H1 (cell line): ENCODE measurements around the gene PDZD2.
"Not testable (repeated sequence)": the region's sequence is repeated elsewhere in the genome, so short reads cannot be mapped to it uniquely, and the experiment has no call there.

Source experiments
- CHD1 ChIP-seq: IDR thresholded peaks from 2 replicates; pipeline ENCODE4 v1.6.1; 2012; ENCODE audit warnings: low read depth, low read length, improper control_type of control experiment
- CHD2 ChIP-seq: IDR thresholded peaks from 2 replicates; pipeline ENCODE4 v1.6.1; 2012; ENCODE audit warnings: low read length, improper control_type of control experiment
- CREB1 ChIP-seq: IDR thresholded peaks from 2 replicates; pipeline ENCODE4 v1.6.1; 2012; ENCODE audit warnings: inconsistent platforms
- GABPA ChIP-seq: IDR thresholded peaks from 2 replicates; pipeline ENCODE4 v1.6.1; 2011; ENCODE audit warnings: mild to moderate bottlenecking, low read length, moderate library complexity, borderline replicate concordance; ENCODE audit not compliant: insufficient read depth
- HDAC6 ChIP-seq: IDR thresholded peaks from one replicate; pipeline ENCODE4 v1.7.1; 2012; ENCODE audit warnings: low read depth, mild to moderate bottlenecking, inconsistent platforms, low read length, moderate library complexity
- KDM5A ChIP-seq: fragments of 200-600 bp; IDR thresholded peaks from 2 replicates; pipeline ENCODE4 v1.7.1; 2012; ENCODE audit warnings: mild to moderate bottlenecking, low read length, inconsistent platforms, mixed read lengths
- MAX ChIP-seq: IDR thresholded peaks from 2 replicates; pipeline ENCODE4 v1.6.1; 2012; ENCODE audit warnings: inconsistent platforms
- POLR2A ChIP-seq, 2 experiments: IDR thresholded peaks; 1 replicate in 1 of 2; 2 replicates in 1 of 2; pipeline ENCODE4 v1.6.1; 2011; ENCODE audit warnings: low read depth in 2 of 2, low read length in 2 of 2, mild to moderate bottlenecking in 2 of 2; ENCODE audit errors: control extremely low read depth in 1 of 2
- POLR2AphosphoS5 ChIP-seq: IDR thresholded peaks from 2 replicates; pipeline ENCODE4 v1.6.1; 2011; ENCODE audit warnings: low read depth, low read length
- TBP ChIP-seq: IDR thresholded peaks from 2 replicates; pipeline ENCODE4 v1.6.1; 2011; ENCODE audit warnings: low read depth, low read length, improper control_type of control experiment
- TF ChIP-seq, protein P1 (sequence below), 3 experiments: IDR thresholded peaks; 1 replicate in 2 of 3; 2 replicates in 1 of 3; pipeline versions ENCODE4 v1.5.1 to v1.6.1; 2011; ENCODE audit warnings: low read length in 3 of 3, mild to moderate bottlenecking in 3 of 3, inconsistent platforms in 2 of 3, low read depth in 1 of 3, moderate library complexity in 1 of 3; ENCODE audit not compliant: insufficient read depth in 1 of 3; ENCODE audit errors: control extremely low read depth in 1 of 3
- TF ChIP-seq, protein P2 (sequence below): IDR thresholded peaks from 2 replicates; pipeline ENCODE4 v1.6.1; 2011; ENCODE audit warnings: low read depth, mild to moderate bottlenecking, low read length; ENCODE audit not compliant: insufficient read depth

DNA sequence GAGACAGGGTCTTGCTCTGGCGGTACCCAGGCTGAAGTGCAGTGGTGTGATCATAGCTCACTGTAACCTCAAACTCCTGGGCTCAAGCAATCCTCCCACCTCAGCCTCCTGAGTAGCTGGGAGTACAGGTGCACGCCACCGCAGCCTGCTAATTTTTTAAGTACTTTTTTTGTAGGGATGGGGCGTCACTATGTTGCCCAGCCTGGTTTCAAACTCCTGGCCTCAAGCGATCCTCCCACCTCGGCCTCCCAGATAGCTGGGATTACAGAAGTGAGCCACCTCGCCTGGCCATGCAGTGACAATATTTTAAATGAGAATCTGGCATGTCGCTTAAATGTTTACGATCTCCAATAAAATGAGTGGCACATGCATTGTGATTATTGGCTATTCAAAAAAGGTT lies 376.3 kb downstream of the PDZD2 start:
- TF ChIP-seq CHD1; MAX; GABPA; KDM5A; TBP; CREB1; CHD2; POLR2AphosphoS5; POLR2A (IDR thresholded peaks at IDR 0.05; ENCODE audit: control extremely low read depth in 1 of 2, low read depth in 2 of 2, low read length in 2 of 2); HDAC6: not testable (repeated sequence)
- TF ChIP-seq, protein P1, sequence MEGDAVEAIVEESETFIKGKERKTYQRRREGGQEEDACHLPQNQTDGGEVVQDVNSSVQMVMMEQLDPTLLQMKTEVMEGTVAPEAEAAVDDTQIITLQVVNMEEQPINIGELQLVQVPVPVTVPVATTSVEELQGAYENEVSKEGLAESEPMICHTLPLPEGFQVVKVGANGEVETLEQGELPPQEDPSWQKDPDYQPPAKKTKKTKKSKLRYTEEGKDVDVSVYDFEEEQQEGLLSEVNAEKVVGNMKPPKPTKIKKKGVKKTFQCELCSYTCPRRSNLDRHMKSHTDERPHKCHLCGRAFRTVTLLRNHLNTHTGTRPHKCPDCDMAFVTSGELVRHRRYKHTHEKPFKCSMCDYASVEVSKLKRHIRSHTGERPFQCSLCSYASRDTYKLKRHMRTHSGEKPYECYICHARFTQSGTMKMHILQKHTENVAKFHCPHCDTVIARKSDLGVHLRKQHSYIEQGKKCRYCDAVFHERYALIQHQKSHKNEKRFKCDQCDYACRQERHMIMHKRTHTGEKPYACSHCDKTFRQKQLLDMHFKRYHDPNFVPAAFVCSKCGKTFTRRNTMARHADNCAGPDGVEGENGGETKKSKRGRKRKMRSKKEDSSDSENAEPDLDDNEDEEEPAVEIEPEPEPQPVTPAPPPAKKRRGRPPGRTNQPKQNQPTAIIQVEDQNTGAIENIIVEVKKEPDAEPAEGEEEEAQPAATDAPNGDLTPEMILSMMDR (IDR thresholded peaks at IDR 0.05; ENCODE audit: control extremely low read depth in 1 of 3, insufficient read depth in 1 of 3, low read depth in 1 of 3, low read length in 3 of 3): not testable (repeated sequence)
- TF ChIP-seq, protein P2, sequence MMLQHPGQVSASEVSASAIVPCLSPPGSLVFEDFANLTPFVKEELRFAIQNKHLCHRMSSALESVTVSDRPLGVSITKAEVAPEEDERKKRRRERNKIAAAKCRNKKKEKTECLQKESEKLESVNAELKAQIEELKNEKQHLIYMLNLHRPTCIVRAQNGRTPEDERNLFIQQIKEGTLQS: not testable (repeated sequence)
